Neural cell (in vitro differentiated cells): ENCODE measurements around the gene CAMK2A.

Experiments used
- CTCF ChIP-seq: fragments of 450-650 bp; IDR thresholded peaks from 2 replicates; pipeline ENCODE4 v1.5.1; 2014; ENCODE audit warnings: antibody characterized with exemption, mild to moderate bottlenecking, moderate library complexity; ENCODE audit not compliant: poor library complexity, severe bottlenecking
- EZH2 ChIP-seq: fragments of 200-600, 300-800 bp; shearing (Covaris generic), sonication (generic); IDR thresholded peaks from 2 replicates; pipeline ENCODE4 v1.6.1; 2014; ENCODE audit warnings: antibody characterized with exemption, low read length, borderline replicate concordance, mild to moderate bottlenecking; ENCODE audit not compliant: insufficient read depth, poor library complexity, severe bottlenecking
- MXI1 ChIP-seq: fragments of 450-650 bp; conservative IDR thresholded peaks from 2 replicates; pipeline ENCODE4 v1.6.1; 2014; ENCODE audit warnings: antibody characterized with exemption, mild to moderate bottlenecking; ENCODE audit not compliant: poor library complexity, severe bottlenecking
- POLR2AphosphoS5 ChIP-seq: IDR thresholded peaks from 2 replicates; pipeline ENCODE4 v1.6.1; 2012
- RAD21 ChIP-seq: fragments of 450-650 bp; conservative IDR thresholded peaks from 2 replicates; pipeline ENCODE4 v1.6.1; 2014; ENCODE audit warnings: antibody characterized with exemption, mild to moderate bottlenecking, moderate library complexity
- REST ChIP-seq: IDR thresholded peaks from 2 replicates; pipeline ENCODE4 v1.6.1; 2012; ENCODE audit warnings: borderline replicate concordance
- TAF1 ChIP-seq: IDR thresholded peaks from 2 replicates; pipeline ENCODE4 v1.6.1; 2012; ENCODE audit warnings: low read depth

- TF ChIP-seq CTCF (no peak), MXI1 (no peak), EZH2 (no peak), TAF1 (no peak), POLR2AphosphoS5 (no peak), RAD21 (no peak), REST (no peak)
Measured at GRCh38 chr5:150335778-150336177, 46.2 kb upstream of the CAMK2A start.
